ENCODE data around the gene LEMD1.
"Not testable (repeated sequence)": the region's sequence is repeated elsewhere in the genome, so short reads cannot be mapped to it uniquely, and the experiment has no call there.

Gene LEMD1

GRCh38 chr1:205445646-205445935 lies 23.7 kb upstream of the LEMD1 start:
- DNase-seq = no peak

DNA sequence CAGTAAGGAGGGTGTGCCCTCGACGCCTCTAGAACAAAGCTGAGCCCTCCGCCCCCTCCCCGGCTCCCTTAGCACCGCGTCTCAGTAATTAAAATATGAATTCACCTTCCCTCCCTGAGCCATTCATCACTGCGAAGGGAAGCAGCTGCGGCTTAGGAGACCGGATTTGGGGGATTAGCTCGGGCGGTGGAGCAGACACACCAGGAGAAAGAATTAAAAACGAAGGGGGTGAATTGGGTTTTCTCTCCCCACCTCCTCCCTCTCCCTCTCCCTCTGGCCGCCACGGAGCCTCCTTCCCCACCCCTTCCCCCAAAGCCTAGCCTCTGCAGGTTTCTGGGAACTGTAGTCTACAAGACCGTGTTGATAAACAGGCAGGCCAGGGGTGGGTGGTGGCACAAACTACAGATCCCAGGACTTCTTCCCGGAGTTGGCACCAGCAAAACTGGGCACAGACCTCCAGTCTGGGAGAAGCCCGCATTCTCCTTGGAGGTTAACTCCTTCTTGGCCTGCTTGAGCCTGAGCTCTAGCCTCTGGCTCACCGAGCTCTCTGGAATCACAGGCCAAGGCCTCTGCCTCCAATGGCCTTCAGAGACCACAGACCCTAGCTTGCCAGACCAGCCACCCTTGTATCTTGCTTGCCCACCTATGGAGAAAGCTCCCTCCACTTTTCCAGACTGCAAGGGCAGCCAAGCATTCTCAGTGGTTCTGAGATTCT lies 23.2 kb upstream of the LEMD1 start:
- no peak for DNase-seq

DNA sequence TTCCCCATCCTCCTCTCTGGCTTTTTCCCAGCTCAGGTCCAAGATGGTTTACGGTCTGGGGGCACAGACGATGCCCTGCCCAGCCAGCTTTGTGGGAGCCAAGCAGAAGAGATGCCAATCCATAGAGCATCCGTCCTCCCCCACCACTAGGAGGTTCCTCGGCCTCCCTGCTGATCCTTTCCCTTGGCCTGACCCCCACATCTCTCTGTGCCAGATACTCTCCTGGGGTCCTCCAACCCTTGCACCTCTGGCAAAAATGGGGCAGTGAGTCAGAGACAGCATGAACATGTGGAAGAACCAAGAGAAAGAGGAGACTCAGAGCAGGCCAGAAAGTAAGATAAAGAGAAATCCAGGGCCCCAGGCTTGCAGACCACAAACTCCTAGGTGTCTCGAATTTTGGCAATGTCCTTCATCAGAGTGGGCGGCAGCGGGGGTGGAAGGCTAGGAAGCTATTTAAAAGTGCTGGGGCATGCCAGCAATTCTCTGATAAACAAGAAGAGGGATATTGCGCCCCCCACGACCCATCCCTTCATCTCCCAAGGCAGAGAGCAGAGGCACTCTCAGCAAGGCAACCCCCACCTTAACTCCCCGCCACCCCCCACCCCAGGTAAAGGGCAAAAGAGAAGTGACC lies 22.6 kb upstream of the LEMD1 start:
- no peak for DNase-seq

DNA sequence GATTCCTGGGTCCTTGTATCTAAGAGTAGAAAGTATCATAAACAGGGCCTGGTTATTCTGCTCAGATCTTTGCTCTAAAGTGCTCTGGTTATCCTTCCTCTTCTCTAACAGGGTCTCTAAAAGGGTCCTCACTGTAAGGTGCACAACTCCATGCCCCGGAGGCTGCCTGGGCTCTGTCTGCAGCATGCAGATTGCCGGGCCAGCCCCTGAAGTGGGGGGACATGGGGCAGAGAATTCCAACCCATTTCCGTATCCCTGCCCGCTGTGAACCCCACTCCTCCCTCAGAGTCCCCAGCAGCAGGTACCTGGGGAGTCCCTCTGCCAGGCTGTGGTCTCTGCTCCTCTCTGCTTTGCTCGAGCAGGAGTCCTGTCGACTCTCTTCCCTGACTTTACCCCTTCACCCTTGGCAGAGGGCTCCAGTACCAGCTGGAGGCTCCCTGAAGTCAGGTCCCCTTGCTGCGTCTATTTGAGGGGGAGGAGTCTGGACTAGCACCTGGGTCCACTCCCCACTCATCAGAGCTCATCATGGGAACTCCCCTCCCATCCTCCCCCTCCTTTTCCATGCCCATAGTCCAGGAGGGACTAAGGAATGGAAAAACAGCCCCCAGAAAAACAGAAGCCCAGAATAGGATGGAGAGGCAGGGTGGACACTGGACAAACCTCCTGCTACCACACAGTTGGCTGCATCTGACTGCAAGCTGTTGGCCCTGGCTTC lies 21.9 kb upstream of the LEMD1 start:
- DNase-seq = no peak

- no peak for DNase-seq
Measured at GRCh38 chr1:205442051-205442725, 20.3 kb upstream of the LEMD1 start.

- no peak for DNase-seq
Measured at GRCh38 chr1:205441716-205442050, 19.8 kb upstream of the LEMD1 start.

DNA sequence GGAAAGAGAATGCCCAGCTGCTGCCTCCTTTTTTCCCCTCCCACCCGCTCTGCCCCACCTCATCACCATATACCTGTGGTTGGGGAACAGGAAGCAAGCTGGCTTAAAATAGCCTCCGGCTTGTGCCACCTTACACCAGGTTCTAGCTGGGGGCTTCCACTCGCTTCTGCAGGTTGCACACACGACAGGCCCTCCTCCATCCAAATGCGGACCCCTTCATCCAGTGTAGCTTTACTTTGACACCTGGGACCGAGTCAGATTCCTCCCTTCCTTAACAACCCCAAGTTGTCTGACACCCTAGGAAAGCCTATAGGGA lies 19.4 kb upstream of the LEMD1 start:
- no peak for DNase-seq

DNA sequence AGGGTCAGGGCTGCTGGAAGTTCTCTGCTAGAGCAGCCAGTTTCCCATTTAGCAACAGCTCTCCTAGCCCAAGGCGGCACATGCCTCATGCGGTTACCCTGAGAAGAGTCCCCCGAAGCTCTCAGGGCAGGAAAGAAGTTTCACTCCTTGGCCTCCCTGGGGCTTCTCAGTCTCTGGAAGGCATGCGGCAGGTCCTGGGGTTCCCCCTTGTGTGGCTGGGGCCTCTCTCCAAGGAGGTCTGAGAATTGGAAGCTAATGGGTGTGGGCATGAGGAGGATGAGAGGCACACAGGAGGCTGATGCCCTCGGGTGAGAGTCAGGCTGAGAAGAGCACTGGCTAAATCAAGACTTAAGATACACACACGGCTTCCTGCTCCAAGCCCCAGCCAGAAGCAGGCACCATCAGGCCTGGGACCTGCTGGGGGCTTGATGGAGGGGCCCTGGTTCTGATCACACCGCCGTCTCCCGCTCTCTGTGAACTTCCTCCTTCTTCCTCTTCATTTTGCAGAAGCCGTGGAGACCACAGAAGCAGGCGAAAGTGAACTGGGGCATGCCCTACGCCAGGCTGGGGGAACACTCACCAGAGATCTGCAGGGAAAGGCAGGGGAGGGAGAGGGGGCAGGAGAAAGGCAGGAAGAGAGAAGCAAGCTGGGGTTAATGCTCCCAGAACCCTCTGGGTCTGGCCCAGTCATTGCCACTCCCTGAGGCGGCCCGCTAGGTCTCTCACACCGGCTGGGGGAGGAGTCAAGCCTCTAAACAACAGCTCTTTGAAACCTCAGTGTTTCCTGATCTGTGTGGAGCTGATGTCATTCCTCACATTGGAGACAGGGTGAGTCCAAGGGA lies 18.8 kb upstream of the LEMD1 start:
- DNase-seq = peak; percentile 86

DNA sequence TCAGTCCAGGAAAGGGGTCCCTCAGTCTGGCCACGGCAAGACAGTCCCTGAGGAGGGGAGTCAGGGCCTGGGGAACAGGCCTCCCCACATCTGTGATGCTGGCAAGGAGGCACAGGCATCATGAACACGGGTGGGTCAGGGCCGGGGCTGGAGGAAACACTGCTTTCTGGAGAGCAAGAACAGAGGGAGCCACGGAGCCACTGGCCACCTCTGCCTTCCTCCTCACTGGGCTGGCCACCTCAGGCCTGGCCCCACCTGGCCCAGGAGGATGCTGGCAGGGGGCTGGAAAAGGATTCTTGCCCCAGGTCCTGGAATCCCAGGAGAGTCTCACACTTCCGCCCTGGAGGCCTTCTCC lies 18.2 kb upstream of the LEMD1 start:
- no peak for DNase-seq

DNA sequence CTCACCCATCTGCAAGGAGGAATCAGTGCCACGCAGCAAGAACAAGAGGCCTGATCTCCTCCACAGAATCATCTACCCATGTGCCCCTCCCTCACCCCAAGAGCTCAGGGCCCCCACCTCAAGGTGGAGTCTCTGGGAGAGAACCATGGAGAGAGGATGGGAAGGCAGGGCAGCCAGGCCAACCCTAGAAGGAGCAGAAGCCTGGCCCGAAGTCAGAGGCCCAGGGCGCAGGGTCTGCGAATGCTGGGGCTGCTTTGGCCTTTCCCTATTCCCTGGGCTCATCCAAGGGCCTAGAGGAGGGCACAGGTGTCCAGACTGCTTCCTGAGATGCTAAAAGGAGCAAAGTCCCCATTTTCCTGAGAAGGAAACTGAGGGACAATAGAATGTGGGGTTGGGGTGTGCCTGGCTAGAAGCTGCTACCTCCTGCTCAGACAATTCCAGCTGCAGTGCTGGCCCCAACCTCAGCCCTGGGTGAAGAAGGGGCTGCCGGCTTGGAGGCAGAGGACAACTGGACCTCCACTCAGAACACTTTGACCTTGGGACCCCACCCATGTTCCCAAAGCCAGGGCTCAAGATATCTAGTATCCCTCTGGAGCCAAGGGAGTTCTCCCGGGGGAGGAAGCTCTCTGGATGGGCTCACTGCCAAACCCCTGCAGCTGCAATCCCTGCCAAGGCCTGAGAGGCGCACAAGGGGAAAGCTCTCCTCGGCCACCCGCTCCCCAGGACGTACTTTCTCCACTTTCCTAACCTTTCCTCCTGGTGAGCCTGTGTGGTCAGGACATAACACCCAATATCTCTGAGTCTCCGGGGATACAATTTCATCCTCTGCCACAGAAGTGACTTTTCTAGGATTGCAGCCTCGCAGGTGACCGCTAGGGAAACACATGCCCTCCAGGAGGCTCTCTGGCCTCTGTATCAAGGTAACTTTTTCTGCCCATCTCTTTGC lies 16.6 kb upstream of the LEMD1 start:
- peak; percentile 71 for DNase-seq

DNA sequence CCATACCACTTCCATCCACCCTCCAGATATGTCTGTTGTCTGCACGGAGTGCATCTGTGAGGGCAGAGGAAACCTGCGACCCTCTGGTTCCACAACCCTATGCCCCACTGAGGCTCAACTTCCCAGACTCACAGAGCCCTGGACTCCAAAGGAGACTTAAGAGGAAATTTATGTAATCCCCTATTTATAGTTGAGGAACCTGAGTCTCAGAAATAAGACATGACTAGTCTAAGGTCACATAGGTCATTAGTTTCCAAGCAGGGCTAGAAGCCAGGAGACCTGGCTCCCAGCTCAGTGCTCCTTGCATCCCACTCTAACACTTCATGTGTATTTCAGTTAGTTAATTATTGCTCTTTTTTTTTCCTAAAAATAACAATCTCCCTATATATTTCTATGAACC lies 15.7 kb upstream of the LEMD1 start:
- DNase-seq = no peak

DNA sequence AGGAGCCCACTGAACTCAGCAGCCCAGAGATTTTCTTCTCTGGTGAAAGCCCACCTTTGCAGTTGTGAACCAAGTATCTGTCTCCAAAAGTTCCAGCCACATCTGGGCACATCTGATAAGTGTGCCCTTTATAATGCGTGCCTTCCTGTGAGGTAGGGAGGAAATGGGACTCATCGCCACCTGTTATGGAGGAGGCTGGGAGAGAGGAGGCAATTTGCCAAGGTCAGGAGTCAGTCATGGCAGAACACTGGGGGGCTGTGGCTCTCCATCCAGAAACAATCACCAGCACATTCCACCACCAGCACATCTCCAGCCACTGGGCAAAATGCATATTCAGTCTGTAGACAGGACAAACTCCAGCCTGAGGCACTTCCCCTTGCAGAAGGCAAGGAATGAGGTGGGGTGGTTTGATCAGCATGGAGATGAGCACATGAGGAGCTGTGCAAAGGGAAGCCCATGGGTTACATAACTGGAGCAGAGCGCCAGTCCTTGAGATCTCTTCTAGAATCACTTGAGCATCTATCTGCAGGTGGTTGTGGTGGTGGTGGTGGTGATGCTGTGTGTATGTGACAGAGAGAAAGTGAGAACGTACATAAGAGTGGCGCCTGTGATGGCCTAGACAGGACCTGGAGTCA lies 15.0 kb upstream of the LEMD1 start:
- DNase-seq = no peak

- DNase-seq = no peak
Measured at GRCh38 chr1:205435578-205436573, 14.0 kb upstream of the LEMD1 start.

DNA sequence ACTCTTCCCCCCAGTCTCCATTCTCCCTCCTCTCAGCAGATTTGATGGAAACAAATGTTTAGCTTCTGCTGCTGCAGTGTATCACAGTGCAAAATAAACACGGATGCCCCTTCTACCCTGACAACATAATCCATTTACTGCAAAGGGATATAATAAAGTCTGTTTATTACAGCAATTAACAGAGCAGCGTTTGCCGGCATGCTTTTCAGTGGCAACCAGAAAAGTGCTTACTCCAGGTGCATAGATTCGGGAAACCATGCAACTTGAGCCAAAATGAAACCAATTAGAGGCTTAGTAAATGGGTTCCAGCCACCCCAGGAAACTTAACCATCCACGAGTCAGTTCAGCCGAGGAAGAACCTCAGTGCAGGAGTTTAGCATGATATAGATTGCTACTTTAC lies 12.9 kb upstream of the LEMD1 start:
- peak; percentile 58 for DNase-seq

- DNase-seq = not testable (repeated sequence)
Measured at GRCh38 chr1:205432692-205433091, 10.8 kb upstream of the LEMD1 start.

GRCh38 chr1:205432116-205432515 lies 10.3 kb upstream of the LEMD1 start:
- no peak for DNase-seq

DNA sequence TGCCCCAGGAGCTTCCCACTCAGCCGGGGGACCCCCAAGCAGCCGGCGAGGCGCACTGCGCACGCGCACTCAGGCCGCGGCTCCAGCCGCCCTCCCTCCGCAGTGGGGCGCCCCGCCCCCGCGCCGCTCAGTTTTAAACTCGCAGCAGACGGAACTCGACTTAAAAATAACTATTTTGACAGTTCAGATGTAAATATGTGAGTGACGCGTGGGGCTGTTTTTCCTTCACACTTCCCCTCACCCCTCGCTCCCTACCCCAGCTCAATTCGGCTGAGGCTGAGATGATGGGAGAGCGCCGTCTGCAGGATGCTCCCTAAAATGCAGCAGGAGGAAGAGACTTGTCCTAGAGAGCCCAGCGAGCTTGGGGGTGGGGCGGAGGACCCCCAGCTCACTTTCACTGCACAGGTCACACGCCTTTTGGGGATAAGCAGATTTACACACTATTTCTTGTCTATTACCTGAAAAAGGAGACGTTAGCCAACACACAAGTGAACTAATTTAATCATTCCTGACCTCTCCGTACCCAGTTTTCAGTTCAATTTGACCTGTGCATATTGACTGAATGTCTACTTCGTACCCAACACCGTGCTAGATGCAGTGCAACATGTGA lies 8.9 kb upstream of the LEMD1 start:
- DNase-seq = peak; percentile 23

- no peak for DNase-seq
Measured at GRCh38 chr1:205429762-205430695, 8.2 kb upstream of the LEMD1 start.
